ENCODE measurements around the gene LAMB3.
"Not testable (repeated sequence)": the region's sequence is repeated elsewhere in the genome, so short reads cannot be mapped to it uniquely, and the experiment has no call there.

Gene LAMB3

DNA sequence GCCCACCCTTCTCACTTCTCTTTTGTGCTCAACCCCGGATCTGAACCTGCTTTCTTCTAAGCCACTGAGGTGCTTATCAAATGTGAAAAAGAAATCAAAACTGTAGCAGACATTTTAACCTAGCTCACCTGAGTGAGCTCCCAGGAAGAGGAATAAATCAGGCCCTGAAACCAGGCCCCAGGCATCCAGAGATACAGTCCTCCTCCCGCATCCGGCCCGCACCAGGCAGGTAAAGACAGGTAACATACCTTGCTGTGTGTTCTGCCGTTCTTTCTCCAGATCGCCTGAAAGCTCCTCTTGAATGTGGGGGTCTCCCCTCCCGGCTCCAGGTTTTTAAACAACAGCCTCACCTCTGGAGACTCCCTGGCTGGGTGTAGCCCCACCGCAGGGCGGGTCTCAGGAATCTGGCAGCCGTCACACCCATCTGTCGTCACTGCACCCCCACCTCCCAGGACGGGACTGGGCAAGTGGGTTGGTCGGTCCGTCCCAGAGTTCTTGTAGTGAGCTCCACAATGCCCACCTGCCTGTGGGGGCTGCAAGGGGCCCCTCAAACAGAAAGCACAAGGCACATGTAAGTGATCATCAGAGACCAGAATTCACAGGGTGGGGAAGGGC, at the start of gene LAMB3:
TSS of gene LAMB3 (minus strand) at position 305 of the 615 bp plus-strand sequence. CDS start 1,481 bp downstream, outside the sequence.
- Histone ChIP-seq H3K79me2 (ENCODE audit: insufficient read depth, low read depth) (no peaks in the 10 kb centered on the region), H3K9ac (no peak within 1 kb of the TSS), H3K27me3 (ENCODE audit: insufficient read depth, low read depth) (no peaks in the 10 kb centered on the region), H3K4me2 (no peak within 1 kb of the TSS), H4K20me1 (ENCODE audit: insufficient read depth) (no peaks in the 10 kb centered on the region), H2AFZ (ENCODE audit: low read depth) (no peak within 1 kb of the TSS), H3K4me1 (ENCODE audit: low read depth, poor library complexity, severe bottlenecking) (no peaks in the 10 kb centered on the region), H3K4me3 (IDR thresholded peaks at IDR 0.05; ENCODE audit: insufficient read depth, low read depth, low read length) (no peak within 1 kb of the TSS), H3K36me3 (ENCODE audit: insufficient read depth) (no peaks in the 10 kb centered on the region), H3K27ac (no peak within 1 kb of the TSS)
- no peak for TF ChIP-seq CTCF (conservative IDR thresholded peaks at IDR 0.05; ENCODE audit: low read depth, low read length)

GRCh38 chr1:209700686-209701085, 48.5 kb upstream of the LAMB3 start:
- not testable (repeated sequence) for H3K4me1 ChIP-seq (ENCODE audit: low read depth, poor library complexity, severe bottlenecking); H3K79me2 ChIP-seq (ENCODE audit: insufficient read depth, low read depth); H3K9ac ChIP-seq; H3K27ac ChIP-seq; H4K20me1 ChIP-seq (ENCODE audit: insufficient read depth); H3K27me3 ChIP-seq (ENCODE audit: insufficient read depth, low read depth); H3K4me3 ChIP-seq (IDR thresholded peaks at IDR 0.05; ENCODE audit: insufficient read depth, low read depth, low read length); H3K4me2 ChIP-seq; H3K36me3 ChIP-seq (ENCODE audit: insufficient read depth); H2AFZ ChIP-seq (ENCODE audit: low read depth)

DNA sequence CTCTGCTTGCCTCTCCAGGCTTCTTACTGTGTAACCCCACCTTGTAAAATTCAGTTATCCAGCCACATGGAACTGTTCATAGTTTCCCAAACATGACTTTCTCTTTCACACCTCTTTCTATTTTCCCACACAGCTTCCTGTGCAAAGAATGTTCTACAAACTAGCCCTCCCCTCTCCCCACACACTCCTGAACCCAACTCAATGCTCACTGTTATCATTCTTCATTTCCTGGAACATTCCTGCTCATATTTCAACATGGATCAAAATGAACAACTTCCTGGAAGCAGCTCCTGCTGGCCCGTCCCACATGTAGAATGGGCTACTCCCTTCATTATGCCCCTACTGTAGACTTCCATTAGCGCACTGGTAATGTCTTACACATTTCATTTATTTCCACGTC, 44.9 kb upstream of the LAMB3 start:
- no peaks in the 10 kb centered on the region for H3K79me2 ChIP-seq (ENCODE audit: insufficient read depth, low read depth)
- H3K9ac ChIP-seq = no peak overlapping the region
- no peak overlapping the region for H3K27ac ChIP-seq
- H3K27me3 ChIP-seq (ENCODE audit: insufficient read depth, low read depth) = no peaks in the 10 kb centered on the region
- no peaks in the 10 kb centered on the region for H4K20me1 ChIP-seq (ENCODE audit: insufficient read depth)
- H3K4me3 ChIP-seq (IDR thresholded peaks at IDR 0.05; ENCODE audit: insufficient read depth, low read depth, low read length) = no peak overlapping the region
- H3K36me3 ChIP-seq (ENCODE audit: insufficient read depth) = no peaks in the 10 kb centered on the region
- no peak overlapping the region for H2AFZ ChIP-seq (ENCODE audit: low read depth)
- H3K4me2 ChIP-seq = no peak overlapping the region
- no peaks in the 10 kb centered on the region for H3K4me1 ChIP-seq (ENCODE audit: low read depth, poor library complexity, severe bottlenecking)
- no peak for TF ChIP-seq CTCF (conservative IDR thresholded peaks at IDR 0.05; ENCODE audit: low read depth, low read length)

- no peak overlapping the region for H3K27ac ChIP-seq
- H2AFZ ChIP-seq (ENCODE audit: low read depth) = no peak overlapping the region
- no peaks in the 10 kb centered on the region for H3K4me1 ChIP-seq (ENCODE audit: low read depth, poor library complexity, severe bottlenecking)
Measured at GRCh38 chr1:209696673-209697072, 44.4 kb upstream of the LAMB3 start.

More at GRCh38 chr1:209696673-209697072, 44.4 kb upstream of the LAMB3 start:
- H3K79me2 ChIP-seq (ENCODE audit: insufficient read depth, low read depth) = no peaks in the 10 kb centered on the region
- TF ChIP-seq CTCF (conservative IDR thresholded peaks at IDR 0.05; ENCODE audit: low read depth, low read length) = no peak
- no peak overlapping the region for H3K9ac ChIP-seq
- no peak overlapping the region for H3K4me3 ChIP-seq (IDR thresholded peaks at IDR 0.05; ENCODE audit: insufficient read depth, low read depth, low read length)
- no peaks in the 10 kb centered on the region for H3K27me3 ChIP-seq (ENCODE audit: insufficient read depth, low read depth)
- H4K20me1 ChIP-seq (ENCODE audit: insufficient read depth) = no peaks in the 10 kb centered on the region
- H3K4me2 ChIP-seq = no peak overlapping the region
- no peaks in the 10 kb centered on the region for H3K36me3 ChIP-seq (ENCODE audit: insufficient read depth)
